LoVo (cell line): ENCODE data around the gene TPI1.
A peak's percentile ranks its signal among the peaks of the same experiment; 100 is the strongest.
"Not testable (repeated sequence)": the region's sequence is repeated elsewhere in the genome, so short reads cannot be mapped to it uniquely, and the experiment has no call there.

Experiments used
- DNase-seq: peaks from one replicate; pipeline ENCODE4 v3.0.0-alpha.2; 2016; ENCODE audit warnings: low spot score

TPI1 gene

DNA sequence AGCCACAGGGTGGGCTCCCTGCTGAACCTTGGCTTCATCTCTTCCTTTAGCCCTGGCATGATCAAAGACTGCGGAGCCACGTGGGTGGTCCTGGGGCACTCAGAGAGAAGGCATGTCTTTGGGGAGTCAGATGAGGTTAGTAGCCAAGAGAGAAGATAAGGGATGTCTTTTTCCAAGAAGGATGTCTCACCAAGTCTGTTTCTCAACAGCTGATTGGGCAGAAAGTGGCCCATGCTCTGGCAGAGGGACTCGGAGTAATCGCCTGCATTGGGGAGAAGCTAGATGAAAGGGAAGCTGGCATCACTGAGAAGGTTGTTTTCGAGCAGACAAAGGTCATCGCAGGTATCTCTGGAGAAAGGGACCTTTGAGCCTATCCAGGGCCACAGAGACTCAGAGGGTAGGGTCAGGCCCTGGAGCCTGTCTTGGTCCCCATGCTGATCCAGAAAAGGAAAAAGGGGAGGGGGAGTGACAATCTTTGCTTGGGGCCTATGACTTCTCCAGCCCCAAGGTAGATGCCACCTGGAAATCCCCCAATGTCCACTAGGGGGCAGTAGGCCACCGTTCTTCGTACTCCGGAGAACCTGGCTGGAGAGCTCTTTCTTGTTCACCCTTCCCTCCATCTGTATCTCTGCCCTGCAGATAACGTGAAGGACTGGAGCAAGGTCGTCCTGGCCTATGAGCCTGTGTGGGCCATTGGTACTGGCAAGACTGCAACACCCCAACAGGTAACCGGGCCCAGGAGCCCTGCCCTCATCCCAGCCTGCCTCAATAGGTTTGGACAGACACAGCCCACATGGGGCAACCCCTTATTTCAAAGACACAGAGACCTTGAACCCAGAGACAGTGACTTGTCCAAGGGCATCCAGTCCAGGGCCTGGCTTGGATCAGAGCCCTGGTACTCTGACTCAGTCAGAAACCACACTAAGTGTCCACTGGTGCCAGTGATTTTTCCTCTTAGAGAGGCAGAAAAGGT, 2.0 kb downstream of the TPI1 start:
- DNase-seq, result peak; percentile 81

DNA sequence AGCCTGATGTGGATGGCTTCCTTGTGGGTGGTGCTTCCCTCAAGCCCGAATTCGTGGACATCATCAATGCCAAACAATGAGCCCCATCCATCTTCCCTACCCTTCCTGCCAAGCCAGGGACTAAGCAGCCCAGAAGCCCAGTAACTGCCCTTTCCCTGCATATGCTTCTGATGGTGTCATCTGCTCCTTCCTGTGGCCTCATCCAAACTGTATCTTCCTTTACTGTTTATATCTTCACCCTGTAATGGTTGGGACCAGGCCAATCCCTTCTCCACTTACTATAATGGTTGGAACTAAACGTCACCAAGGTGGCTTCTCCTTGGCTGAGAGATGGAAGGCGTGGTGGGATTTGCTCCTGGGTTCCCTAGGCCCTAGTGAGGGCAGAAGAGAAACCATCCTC, 3.0 kb downstream of the TPI1 start:
- DNase-seq, result not testable (repeated sequence)

DNA sequence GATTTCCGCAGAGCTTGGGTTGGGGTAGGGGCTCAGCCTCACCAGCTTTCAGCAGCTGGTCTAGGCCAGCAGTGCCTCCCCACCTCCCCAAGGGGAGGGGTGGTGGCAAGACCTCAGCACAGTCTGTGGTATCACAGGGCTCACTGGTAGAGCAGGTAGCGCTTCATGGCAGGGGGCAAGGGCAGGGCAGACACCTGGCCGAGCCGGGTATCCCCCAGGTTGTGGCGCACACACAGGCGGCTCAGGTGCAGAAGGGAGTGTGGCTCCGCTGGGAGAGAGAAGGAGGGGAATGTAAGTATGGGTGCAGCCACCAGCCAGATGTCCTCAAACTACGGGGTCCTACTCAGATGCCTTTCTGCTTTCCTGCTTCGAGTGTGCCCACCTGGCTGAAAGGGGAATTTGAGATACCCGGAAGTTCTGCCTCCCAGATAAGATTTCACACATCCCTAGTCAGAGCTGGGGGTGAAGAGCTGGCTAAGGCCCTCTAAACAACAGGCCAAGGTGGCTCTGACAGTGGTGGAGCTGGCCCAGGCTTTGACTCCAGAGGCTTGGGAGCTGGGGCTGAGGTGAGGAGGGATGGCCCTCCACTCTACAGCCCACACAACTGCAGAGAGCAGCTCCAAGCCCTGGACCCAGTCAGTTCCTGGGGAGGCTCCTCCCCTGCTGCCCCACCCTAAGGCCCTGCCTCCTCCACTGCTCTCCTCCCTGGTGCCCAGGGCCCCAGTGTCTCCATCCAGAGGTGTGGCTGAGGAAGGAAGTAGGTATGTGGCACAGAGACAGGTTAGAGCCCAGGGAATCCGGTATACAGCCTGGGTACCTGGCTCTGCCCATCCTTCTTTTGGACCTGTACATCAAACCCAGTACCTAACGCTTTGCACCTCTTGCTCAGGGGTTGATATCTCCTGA, 4.0 kb downstream of the TPI1 start:
- DNase-seq, result peak; percentile 81

DNA sequence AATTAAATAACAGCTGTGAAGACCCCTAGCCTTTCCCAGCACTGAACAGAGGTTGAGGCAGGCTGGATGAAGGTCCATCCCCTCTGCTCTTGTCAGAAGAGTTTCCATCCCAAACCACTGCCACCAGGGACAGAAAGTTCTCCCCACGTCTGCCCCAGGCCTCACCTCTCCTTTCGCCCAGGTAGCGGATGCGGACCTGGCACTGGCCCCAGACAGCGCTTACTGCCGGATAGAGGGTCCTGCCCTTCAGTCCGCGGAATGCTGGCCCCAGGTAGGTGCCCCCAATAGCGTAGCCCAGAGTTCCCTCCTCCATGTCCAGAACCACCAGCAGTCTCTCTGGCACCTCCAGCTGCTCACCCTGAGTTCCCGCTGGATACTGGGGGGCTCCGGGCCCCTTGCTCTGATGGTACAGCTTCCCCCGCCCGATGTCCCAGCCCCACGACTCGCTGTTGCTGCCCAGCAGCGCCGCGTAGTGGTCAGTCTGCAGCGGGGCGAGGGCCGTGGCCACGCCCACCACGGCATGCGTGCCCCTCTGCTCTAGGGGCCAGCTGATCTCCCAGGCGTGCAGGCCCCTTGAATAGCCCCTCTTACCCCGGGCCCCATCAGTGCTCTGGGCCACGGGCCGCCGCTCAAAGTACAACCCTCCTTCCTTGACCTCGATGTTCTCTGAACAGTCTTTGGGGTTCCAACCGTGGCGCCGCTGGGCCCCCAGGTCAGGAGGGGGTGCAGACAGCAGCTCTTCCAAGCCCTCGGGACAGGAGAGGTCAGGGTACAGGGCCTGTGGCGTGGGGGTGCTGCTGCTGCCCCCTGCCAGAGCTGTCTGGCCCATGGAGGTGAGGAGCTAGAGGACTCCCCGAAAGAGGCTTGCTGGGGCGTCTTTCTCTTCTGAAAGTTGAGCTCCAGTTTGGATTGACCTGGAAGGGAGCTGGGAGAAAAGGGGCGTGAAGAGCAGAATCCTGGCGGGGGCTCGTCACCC, 5.0 kb downstream of the TPI1 start:
- peak; percentile 85 for DNase-seq

DNA sequence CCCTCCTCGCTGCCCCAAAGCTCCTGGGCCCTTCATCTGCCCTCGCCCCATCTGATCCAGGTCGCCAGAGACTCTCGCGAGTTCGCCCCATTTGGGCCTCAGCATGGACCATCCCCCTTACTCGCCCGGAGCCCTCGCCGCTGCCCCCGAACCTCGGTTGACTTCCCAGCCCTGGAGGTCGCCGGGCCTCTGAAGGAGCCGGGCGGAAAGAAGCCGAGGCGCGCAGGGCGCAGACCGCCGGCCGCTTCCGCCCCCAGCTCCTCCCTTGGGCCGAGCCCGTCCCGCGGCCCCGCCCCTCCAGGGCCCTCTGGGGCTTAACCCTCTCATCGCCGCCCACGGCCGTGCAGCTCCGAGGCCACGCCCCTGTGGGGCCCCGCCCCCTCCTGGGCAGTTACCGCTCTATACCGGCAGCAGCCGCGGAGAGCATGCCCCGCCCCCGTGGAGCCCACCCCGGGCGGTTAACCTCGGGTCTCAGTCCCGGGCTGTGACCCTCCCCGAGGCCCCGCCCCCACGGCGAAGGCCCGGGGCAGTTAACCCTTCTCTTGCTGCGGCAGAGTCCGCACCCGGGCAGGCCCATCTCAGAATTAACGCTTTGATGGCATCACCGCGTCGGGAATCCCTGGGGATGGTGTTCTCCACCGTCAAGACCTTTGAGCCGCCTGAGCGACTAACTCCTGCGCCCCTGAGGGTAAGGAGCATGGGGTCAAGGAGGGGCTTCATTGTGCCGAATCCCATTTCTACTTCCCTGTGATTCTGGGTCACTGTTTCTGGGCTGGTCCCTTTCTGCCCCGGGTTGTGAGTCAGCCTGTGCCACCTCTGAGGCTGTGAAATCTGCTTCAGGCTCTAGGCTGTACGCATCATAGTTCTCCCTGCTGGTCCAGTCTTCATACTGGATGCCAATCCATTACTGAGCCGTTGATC, 6.0 kb downstream of the TPI1 start, which contains the start of gene SPSB2:
SPSB2 (minus strand) TSS at position 210 of the 921 bp plus-strand sequence. CDS start 402 bp downstream, outside the sequence.
- peak; percentile 98 for DNase-seq

DNA sequence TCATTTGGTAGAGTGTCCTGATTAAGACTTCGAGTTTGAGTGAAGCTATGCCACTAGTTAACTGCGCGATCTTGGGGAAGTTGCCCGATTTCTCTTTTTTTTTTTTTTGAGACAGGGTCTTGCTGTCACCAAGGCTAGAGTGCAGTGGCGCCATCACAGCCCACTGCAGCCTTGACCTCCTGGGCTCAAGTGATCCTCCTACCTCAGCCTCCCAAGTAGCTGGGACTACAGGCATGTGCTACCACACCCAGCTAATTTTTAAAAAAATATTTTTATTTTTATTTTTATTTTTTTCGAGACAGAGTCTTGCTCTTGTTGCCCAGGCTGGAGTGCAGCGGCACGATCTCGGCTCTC, 6.7 kb downstream of the TPI1 start:
- DNase-seq, result not testable (repeated sequence)

DNA sequence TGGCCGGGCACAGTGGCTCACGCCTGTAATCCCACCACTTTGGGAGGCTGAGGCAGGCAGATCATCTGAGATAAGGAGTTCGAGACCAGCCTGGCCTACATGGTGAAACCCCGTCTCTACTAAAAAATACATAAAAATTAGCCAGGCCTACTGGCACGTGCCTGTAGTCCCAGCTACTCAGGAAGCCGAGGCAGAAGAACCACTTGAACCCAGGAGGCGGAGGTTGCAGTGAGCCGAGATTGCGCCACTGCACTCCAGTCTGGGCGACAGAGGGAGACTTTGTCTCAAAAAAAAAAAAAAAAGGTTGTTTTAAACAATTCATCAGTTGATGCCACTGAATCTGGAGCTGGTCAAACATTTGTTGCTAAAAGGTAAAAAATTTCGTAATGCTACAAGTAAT, 12.5 kb downstream of the TPI1 start:
- DNase-seq, result not testable (repeated sequence)

DNA sequence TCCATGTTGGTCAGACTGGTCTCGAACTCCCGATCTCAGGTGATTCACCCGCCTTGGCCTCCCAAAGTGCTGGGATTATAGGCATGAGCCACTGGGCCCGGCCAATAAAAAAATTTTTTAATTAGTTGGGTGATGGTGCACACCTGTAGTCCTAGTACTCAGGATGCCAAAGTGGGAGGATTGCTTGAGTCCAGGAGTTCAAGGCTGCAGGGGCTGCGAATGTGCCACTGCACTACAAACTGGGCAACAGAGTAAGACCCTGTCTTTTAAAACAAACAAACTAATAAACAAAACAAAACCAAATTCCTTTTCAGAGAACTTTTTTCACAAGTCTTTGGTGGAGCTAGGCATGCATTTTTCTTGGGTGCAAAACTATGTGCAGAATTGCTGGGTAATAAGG, 15.9 kb downstream of the TPI1 start:
- no peak for DNase-seq

DNA sequence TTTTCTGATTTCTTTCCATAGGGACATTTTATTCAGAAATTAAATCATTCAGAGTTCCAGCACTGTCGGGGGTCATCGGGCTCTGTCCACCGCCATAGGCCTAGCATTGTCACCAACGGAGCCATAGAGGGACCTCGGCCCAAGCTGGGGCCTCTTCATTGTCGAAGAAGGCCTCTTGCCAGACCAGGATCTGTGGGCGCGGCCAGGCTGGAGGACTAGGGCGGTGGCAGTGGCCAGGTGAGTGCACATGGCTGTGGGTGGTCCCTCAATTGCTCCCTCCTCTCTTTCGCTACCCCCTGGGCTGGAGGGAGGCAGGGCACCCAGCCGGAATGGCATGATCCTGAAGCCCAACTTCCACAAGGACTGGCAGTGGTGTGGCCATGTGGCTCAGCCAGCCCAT, 16.4 kb downstream of the TPI1 start:
- no peak for DNase-seq

DNA sequence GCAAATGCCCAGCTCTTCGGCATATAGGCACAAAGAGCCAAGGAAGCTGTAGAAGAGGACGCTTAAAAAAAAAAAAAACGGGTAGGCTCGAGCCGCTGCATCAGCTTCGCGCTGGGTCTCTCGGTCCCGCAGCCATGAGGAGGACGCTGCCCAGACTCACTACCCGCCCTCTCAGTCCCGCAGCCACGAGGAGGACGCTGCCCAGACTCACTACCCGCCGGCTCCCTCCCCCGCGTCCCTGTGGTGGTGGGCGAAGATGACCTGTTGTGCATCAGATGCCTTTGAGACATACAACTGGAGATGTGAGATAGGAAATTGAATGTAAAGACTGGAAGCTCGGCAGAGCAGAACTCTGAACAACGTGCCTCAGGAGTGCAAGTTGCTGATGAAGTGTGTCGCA, 17.2 kb downstream of the TPI1 start:
- DNase-seq, result no peak

DNA sequence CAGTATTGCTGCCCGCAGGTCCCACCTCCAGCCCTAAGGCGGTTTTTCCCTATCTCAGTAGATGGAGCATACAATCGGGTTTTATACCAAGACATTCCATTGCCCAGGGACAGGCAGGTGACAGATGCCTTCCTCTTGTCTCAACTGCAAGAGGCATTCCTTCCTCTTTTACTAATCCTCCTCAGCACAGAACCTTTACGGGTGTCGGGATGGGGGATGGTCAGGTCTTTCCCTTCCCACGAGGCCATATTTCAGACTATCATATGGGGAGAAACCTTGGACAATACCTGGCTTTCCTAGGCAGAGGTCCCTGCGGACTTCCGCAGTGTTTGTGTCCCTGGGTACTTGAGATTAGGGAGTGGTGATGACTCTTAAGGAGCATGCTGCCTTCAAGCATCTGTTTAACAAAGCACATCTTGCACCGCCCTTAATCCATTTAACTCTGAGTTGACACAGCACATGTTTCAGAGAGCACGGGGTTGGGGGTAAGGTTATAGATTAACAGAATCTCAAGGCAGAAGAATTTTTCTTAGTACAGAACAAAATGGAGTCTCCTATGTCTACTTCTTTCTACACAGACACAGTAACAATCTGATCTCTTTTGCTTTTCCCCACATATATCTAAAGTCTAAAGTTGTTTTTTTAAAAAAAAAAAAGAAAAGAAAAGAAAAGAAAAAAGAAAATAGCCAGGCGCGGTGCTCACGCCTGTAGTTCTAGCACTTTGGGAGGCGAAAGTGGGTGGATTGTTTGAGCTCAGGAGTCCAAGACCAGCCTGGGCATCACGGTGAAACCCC, 19.1 kb downstream of the TPI1 start:
- not testable (repeated sequence) for DNase-seq

DNA sequence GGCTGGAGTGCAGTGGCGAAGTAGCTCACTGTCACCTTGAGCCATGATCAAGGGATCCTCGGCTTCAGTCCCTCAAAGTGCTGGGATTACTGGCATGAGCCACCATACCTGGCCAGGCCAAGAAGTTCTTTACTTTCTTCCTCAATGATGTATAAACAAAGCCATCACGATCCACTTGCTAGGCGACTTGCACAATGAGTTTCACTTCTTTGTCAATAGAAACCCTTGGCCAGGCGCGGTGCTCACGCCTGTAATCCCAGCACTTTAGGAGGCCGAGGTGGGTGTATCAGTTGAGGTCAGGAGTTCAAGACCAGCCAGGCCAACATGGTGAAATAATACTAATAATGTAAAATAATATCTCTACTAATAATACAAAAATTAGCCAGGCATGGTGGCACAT, 20.1 kb downstream of the TPI1 start:
- no peak for DNase-seq

DNA sequence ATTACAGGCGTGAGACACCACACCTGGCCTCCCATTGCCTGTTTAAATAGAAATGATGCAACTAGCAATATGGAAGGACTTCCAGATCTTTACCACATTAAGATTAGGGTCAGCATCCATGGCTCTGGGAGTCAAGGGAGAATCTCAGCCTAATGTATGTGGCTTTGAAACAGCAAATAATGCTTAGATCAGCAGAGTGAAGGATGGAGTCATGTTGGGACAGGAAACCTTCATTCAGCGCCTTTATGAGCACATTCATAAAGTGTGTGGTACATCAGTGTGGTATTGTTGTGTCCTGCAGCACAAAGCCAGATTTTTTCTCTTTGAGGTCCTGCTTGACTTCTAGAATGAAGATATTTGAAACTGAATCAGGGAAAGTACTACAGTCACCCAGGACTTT, 21.0 kb downstream of the TPI1 start:
- DNase-seq, result no peak

DNA sequence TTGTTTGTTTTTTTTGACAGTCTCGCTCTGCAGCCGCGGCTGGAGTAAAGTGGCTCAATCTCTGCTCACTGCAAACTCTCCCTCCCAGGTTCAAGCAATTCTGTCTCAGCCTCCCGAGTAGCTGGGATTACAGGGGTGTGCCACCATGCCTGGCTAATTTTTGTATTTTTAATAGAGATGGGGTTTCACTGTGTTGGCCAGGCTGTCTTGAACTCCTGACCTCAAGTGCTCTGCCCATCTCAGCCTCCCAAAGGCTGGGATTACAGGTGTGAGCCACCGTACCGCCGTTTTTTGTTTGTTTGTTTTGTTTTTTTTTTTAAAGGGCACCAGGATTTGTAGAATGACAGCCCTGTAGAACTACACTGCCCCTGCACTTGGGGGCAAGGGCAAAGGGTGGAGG, 21.5 kb downstream of the TPI1 start:
- not testable (repeated sequence) for DNase-seq

DNA sequence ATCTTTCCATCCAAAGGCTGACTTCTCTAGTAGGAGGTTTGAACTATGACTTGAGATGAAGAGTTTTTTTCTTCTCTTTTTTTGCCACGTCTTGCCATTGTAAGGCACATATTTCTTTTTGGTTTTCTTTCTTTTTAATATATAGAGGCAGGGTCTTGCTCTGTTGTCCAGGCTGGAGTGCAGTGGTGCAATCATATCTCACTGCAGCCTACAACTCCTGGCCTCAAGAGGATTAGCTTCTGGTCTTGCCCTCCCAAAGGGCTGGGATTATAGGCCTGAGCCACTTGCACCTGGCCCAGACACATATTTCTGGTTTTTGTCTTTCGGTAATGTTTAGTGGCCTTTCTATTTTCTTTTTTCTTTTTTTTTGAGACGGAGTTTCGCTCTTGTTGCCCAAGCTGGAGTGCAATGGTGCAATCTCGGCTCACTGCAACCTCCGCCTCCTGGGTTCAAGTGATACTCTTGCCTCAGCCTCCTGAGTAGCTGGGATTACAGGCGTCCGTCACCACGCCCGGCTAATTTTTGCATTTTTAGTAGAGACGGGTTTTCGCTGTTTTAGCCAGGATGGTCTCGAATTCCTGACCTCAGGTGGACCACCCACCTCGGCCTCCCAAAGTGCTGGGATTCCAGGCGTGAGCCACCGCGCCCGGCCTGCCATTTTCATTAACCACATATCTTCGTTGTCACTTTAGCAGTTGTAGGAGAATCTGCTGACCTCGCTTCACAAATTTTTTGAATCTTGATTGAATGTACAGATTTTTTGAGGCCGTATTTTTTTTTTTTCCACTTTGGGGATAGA, 22.6 kb downstream of the TPI1 start:
- DNase-seq, result not testable (repeated sequence)

DNA sequence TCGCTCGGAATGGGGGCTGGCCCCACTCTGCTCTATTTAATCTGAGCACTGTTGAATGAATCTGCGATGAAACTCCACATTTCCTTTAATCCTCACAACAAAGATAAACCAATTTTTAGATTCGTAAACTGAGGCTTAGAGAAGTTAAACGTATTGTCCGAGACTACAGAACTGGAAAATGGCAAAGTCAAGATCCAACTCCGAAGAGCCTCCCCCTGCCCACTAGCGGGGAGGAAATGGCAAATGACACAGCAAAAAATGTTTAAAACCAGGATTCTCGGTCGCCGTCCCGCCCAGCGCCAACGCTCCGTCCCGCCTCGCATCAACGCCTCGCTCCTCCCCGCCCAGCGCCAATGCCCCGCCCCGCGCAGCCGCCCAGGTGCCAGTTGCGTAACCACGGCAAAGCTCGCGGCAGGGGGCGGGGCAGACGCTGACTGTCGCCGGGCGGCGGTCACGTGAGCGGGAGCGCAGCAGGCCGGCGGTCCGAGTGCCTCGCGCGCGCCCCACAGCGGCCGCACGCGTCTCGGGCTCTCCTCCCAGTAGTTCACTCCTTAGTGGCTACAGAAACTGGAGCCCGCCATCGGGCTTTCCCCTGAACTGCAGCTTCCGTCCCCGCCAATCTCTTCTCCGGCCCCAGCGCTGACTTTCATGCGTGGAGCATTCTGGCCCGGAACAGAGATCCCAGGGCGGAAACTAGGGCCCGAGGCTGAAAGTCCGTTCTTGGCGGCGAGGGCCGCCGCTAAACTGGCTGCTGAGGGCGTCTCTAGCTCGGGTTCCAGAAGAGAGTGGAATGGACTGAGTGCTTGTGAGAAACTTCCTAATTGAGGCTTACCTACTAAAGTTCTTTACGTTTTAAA, 23.7 kb downstream of the TPI1 start:
- DNase-seq, result peak; percentile 100

DNA sequence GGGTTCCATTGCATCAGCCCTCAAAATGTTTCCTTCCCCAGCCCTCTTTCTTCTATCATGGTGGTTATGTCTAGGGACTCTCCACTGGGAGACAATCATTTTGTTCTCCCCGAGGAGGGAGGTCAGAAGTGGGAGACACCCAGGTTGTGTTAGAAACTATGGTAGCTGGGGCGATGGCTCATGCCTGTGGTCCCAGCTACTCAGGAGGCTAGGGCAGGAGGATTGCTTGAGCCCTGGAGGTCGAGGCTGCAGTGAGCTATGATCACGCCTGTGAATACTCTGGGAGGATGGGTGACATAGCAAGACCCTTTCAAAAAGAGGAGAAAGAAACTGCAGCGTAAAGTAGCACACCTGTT, 24.3 kb downstream of the TPI1 start:
- no peak for DNase-seq

DNA sequence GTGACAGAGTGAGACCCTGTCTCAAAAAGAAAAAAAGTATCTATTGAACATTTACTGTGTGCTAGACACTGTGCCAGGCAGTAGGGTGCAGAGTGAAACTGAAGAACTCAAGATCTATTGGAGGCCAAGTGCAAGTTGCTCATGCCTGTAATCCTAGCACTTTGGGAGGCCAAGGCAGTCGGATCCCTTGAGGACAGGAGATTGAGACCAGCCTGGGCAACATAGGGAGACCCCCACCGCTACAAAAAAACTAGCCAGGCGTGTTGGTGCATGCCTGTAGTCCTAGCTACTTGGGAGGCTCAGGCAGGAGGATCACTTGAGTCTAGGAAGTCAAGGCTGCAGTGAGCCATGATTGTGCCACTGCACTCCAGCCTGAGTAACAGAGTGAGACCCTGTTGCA, 25.4 kb downstream of the TPI1 start:
- DNase-seq, result not testable (repeated sequence)
